Small intestine (tissue), 7 donors: ENCODE results near the gene GAK. TPM values are rescaled to one million over a fixed set of nuclear protein-coding genes. Genes with fewer than 3 reads are reported as not detected.

Source experiments
- DNase-seq, 2 donors: peaks; one replicate each; pipeline versions ENCODE4 v3.0.0 to v3.0.0-alpha.2; 2013
- FAIRE-seq: peaks from 2 replicates; lab custom pipeline; 2012; peaks lifted over from hg19 to GRCh38; lab: Jason Lieb, UNC
- H3K27ac ChIP-seq, 3 donors: one replicate each; pipeline ENCODE4 v1.5.1; 2013; ENCODE audit warnings: low read length in 2 of 3, mild to moderate bottlenecking in 2 of 3, control low read depth in 1 of 3, inconsistent platforms in 1 of 3, low read depth in 1 of 3, moderate library complexity in 1 of 3
- H3K27me3 ChIP-seq, 3 donors: one replicate each; pipeline ENCODE4 v1.6.1; 2013; ENCODE audit warnings: low read length in 3 of 3, inconsistent platforms in 1 of 3; ENCODE audit not compliant: control insufficient read depth in 3 of 3, insufficient read depth in 3 of 3
- H3K36me3 ChIP-seq, 3 donors: one replicate each; pipeline ENCODE4 v1.6.1; 2013; ENCODE audit warnings: low read length in 3 of 3, inconsistent platforms in 1 of 3, low read depth in 1 of 3, mild to moderate bottlenecking in 1 of 3, moderate library complexity in 1 of 3; ENCODE audit not compliant: control insufficient read depth in 3 of 3, insufficient read depth in 2 of 3
- H3K4me1 ChIP-seq, 3 donors: one replicate each; pipeline ENCODE4 v1.6.1; 2013; ENCODE audit warnings: low read length in 2 of 3, inconsistent platforms in 1 of 3, low read depth in 1 of 3, mild to moderate bottlenecking in 1 of 3, moderate library complexity in 1 of 3; ENCODE audit not compliant: control insufficient read depth in 3 of 3, insufficient read depth in 2 of 3
- H3K4me3 ChIP-seq, 3 donors: one replicate each; pipeline ENCODE4 v1.5.1; 2013; ENCODE audit warnings: low read length in 3 of 3, control low read depth in 1 of 3, inconsistent platforms in 1 of 3, low read depth in 1 of 3, mild to moderate bottlenecking in 1 of 3, moderate library complexity in 1 of 3
- H3K9me3 ChIP-seq, 2 donors: one replicate each; pipeline ENCODE4 v1.6.1; 2013; ENCODE audit warnings: low read depth in 1 of 2, low read length in 1 of 2; ENCODE audit not compliant: control insufficient read depth in 2 of 2, insufficient read depth in 1 of 2
- WGBS, 3 donors: extraction: QIAGEN DNeasy Blood & Tissue Kit; methylation state at CpG; one replicate each; pipeline ENCODE4 v1.1.7; 2013; 5-methylcytosine and 5-hydroxymethylcytosine counted together
- polyA plus RNA-seq, 4 donors: library from polyadenylated mRNA; stranded (reverse) in 3 of 4; unstranded in 1 of 4; fragments of 200-250 nt in 3 of 4; fragments of 120-200 nt in 1 of 4; gene quantifications; one replicate each; pipeline versions ENCODE4 v1.2.1 to v1.2.3, GENCODE V29; 2013
- donor health status: healthy with polysubstance abuse.
- donor health status: control.
- donor health status: control.
- donor health status: Bipolar disorder and iron deficiency.
- donor health status: healthy.

GAK gene
- polyA plus RNA-seq, 4 donors: 98.4 to 463 (median 230) TPM

- Histone ChIP-seq H3K9me3 (no peaks in the 10 kb centered on the region), H3K36me3 (peaks cover 9 to 100% (median 30%) of the 10 kb centered on the region in 3 donors), H3K4me3 (no peak overlapping the region), H3K27ac (no peak overlapping the region), H3K27me3 (no peaks in the 10 kb centered on the region), H3K4me1 (no peaks in the 10 kb centered on the region)
- no peak for DNase-seq
- FAIRE-seq: no peak
- WGBS, 3 donors: 93 to 95% (median 94%) methylated on average over 10 of the region's 10 CpGs
Measured at GRCh38 chr4:885353-885752, 46.8 kb downstream of the GAK start.

GRCh38 chr4:884896-885295, 47.2 kb downstream of the GAK start:
- WGBS, 3 donors: 86 to 91% (median 90%) methylated on average over 24 of the region's 24 CpGs
- H3K27ac ChIP-seq: no peak overlapping the region
- DNase-seq (no peak), FAIRE-seq (no peak)
- H3K27me3 ChIP-seq: no peaks in the 10 kb centered on the region
- H3K9me3 ChIP-seq: no peaks in the 10 kb centered on the region
- H3K4me1 ChIP-seq: no peaks in the 10 kb centered on the region
- H3K36me3 ChIP-seq: peaks cover 9 to 100% (median 31%) of the 10 kb centered on the region in 3 donors
- H3K4me3 ChIP-seq: no peak overlapping the region

GRCh38 chr4:884259-884658, 47.9 kb downstream of the GAK start:
- no peak overlapping the region for H3K4me3 ChIP-seq
- no peaks in the 10 kb centered on the region for H3K9me3 ChIP-seq
- H3K4me1 ChIP-seq: no peaks in the 10 kb centered on the region
- H3K27me3 ChIP-seq: no peaks in the 10 kb centered on the region
- FAIRE-seq: no peak
- DNase-seq: no peak
- WGBS, 3 donors: 93 to 94% (median 94%) methylated on average over 14 to 15 of the region's 15 CpGs
- H3K36me3 ChIP-seq: peaks cover 9 to 99% (median 36%) of the 10 kb centered on the region in 3 donors
- no peak overlapping the region for H3K27ac ChIP-seq

GRCh38 chr4:883377-884095, 48.6 kb downstream of the GAK start:
- DNase-seq (no peak), FAIRE-seq (no peak)
- Histone ChIP-seq H3K36me3 (peaks cover 9 to 98% (median 31%) of the 10 kb centered on the region in 3 donors), H3K4me3 (no peak overlapping the region), H3K4me1 (no peaks in the 10 kb centered on the region), H3K27me3 (no peaks in the 10 kb centered on the region), H3K27ac (no peak overlapping the region), H3K9me3 (no peaks in the 10 kb centered on the region)
- WGBS, 3 donors: 93 to 94% (median 94%) methylated on average over 24 to 26 of the region's 26 CpGs

- Histone ChIP-seq H3K9me3 (no peaks in the 10 kb centered on the region), H3K4me1 (no peaks in the 10 kb centered on the region), H3K4me3 (no peak overlapping the region), H3K27ac (no peak overlapping the region), H3K27me3 (no peaks in the 10 kb centered on the region), H3K36me3 (peaks cover 9 to 93% (median 28%) of the 10 kb centered on the region in 3 donors)
- DNase-seq (no peak), FAIRE-seq (no peak)
- WGBS, 3 donors: 92 to 96% (median 95%) methylated on average over 21 to 22 of the region's 22 CpGs
Measured at GRCh38 chr4:882646-883045, 49.5 kb downstream of the GAK start.

- H3K9me3 ChIP-seq: no peaks in the 10 kb centered on the region
- no peak overlapping the region for H3K4me3 ChIP-seq
- peaks cover 17 to 93% (median 33%) of the 10 kb centered on the region in 3 donors for H3K36me3 ChIP-seq
- FAIRE-seq (no peak), DNase-seq (no peak)
- H3K27ac ChIP-seq: no peak overlapping the region
- no peaks in the 10 kb centered on the region for H3K27me3 ChIP-seq
- 93 to 95% (median 94%) methylated on average over 34 of the region's 34 CpGs for WGBS, 3 donors
- H3K4me1 ChIP-seq: no peaks in the 10 kb centered on the region
Measured at GRCh38 chr4:881709-882108, 50.4 kb downstream of the GAK start.

- Histone ChIP-seq H3K27ac (no peak overlapping the region), H3K4me1 (no peaks in the 10 kb centered on the region), H3K36me3 (peaks cover 25 to 93% (median 41%) of the 10 kb centered on the region in 3 donors), H3K4me3 (no peak overlapping the region), H3K27me3 (no peaks in the 10 kb centered on the region), H3K9me3 (no peaks in the 10 kb centered on the region)
- DNase-seq (no peak), FAIRE-seq (no peak)
- 90 to 93% (median 92%) methylated on average over 15 to 17 of the region's 17 CpGs for WGBS, 3 donors
Measured at GRCh38 chr4:880684-881405, 51.3 kb downstream of the GAK start.

GRCh38 chr4:879729-880077, 52.4 kb downstream of the GAK start:
- Histone ChIP-seq H3K4me3 (no peak overlapping the region), H3K27me3 (no peaks in the 10 kb centered on the region), H3K27ac (peak overlapping the region in 2 of 3 donors; percentile 25 to 84), H3K4me1 (no peaks in the 10 kb centered on the region), H3K9me3 (no peaks in the 10 kb centered on the region), H3K36me3 (peaks cover 30 to 92% (median 47%) of the 10 kb centered on the region in 3 donors)
- 72 to 82% (median 74%) methylated on average over 12 of the region's 12 CpGs for WGBS, 3 donors
- no peak for FAIRE-seq
- peak in 1 of 2 donors; percentile 6 for DNase-seq
